ENCODE data around the gene PTPRK.

PTPRK gene

GRCh38 chr6:127951172-127951917 lies 569.1 kb downstream of the PTPRK start:
- TF ChIP-seq CTCF (IDR thresholded peaks at IDR 0.05) (no peak), ZFX (IDR thresholded peaks at IDR 0.05; ENCODE audit: borderline replicate concordance) (no peak)
- no peak overlapping the region for H3K27ac ChIP-seq

- TF ChIP-seq ZFX (IDR thresholded peaks at IDR 0.05; ENCODE audit: borderline replicate concordance) (no peak), CTCF (IDR thresholded peaks at IDR 0.05) (no peak)
- H3K27ac ChIP-seq, result no peak overlapping the region
Observed at GRCh38 chr6:127950566-127951145, 569.7 kb downstream of the PTPRK start.

- TF ChIP-seq CTCF (IDR thresholded peaks at IDR 0.05) (no peak), ZFX (IDR thresholded peaks at IDR 0.05; ENCODE audit: borderline replicate concordance) (no peak)
- H3K27ac ChIP-seq, result no peak overlapping the region
Observed at GRCh38 chr6:127949251-127949650, 571.1 kb downstream of the PTPRK start.

DNA sequence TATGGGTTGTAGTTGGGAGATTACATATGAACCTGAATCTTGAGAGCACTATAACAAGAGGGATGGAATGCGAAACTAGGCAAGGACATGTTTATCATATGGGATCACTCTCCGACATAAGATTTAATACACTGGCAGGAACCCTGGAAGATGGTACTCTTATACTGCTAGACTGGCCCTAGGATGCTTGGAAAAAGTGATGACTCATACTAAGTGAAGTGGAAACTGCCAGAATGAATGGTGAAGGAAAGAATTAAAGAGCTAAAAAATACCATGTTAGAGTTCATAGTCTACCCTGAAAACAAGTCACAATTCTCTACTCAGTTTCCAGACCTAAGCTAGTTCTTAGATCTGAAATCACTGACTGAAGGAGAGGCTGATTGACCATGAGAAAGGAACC lies 574.0 kb downstream of the PTPRK start:
- H3K27ac ChIP-seq, result no peak overlapping the region
- TF ChIP-seq ZFX (IDR thresholded peaks at IDR 0.05; ENCODE audit: borderline replicate concordance) (no peak), CTCF (IDR thresholded peaks at IDR 0.05) (no peak)

GRCh38 chr6:127945434-127946097 lies 574.8 kb downstream of the PTPRK start:
- TF ChIP-seq ZFX (IDR thresholded peaks at IDR 0.05; ENCODE audit: borderline replicate concordance) (no peak), CTCF (IDR thresholded peaks at IDR 0.05) (no peak)
- no peak overlapping the region for H3K27ac ChIP-seq

- no peak for TF ChIP-seq ZFX (IDR thresholded peaks at IDR 0.05; ENCODE audit: borderline replicate concordance)
- no peak for TF ChIP-seq CTCF (IDR thresholded peaks at IDR 0.05)
- H3K27ac ChIP-seq, result no peak overlapping the region
Observed at GRCh38 chr6:127941228-127941627, 579.2 kb downstream of the PTPRK start.

Data from 22Rv1 (cell line).